CD14-positive monocyte (primary cell): ENCODE data around the gene TMTC1. TPM values are rescaled to one million over a fixed set of nuclear protein-coding genes. Genes with fewer than 3 reads are reported as not detected.

Source experiments
- DNase-seq, 3 donors: peaks; one replicate each; pipeline ENCODE4 v3.0.0-alpha.2; 2011 to 2022
- H2AFZ ChIP-seq: 2 replicates; pipeline ENCODE4 v1.6.0; 2012; ENCODE audit warnings: mild to moderate bottlenecking, low read depth, low read length, inconsistent platforms; ENCODE audit not compliant: insufficient read depth, poor library complexity, severe bottlenecking
- H3K27ac ChIP-seq, 2 donors: 1 replicate in 1 of 2; 2 replicates in 1 of 2; pipeline ENCODE4 v1.5.1; 2012 to 2013; ENCODE audit warnings: low read length in 2 of 2, control low read depth in 1 of 2, inconsistent platforms in 1 of 2, low read depth in 1 of 2, mild to moderate bottlenecking in 1 of 2
- H3K27me3 ChIP-seq, 2 donors: one replicate each; pipeline versions ENCODE4 v1.6.0 to v1.6.1; 2011 to 2013; ENCODE audit warnings: low read length in 2 of 2; ENCODE audit not compliant: control insufficient read depth in 2 of 2, insufficient read depth in 2 of 2
- H3K36me3 ChIP-seq, 2 donors: replicated peaks in 1 of 2; 1 replicate in 1 of 2; 2 replicates in 1 of 2; pipeline versions ENCODE4 v1.5.1 to v1.6.1; 2012 to 2013; ENCODE audit warnings: low read length in 2 of 2, control low read depth in 1 of 2, inconsistent platforms in 1 of 2, mild to moderate bottlenecking in 1 of 2; ENCODE audit not compliant: insufficient read depth in 2 of 2, control insufficient read depth in 1 of 2
- H3K4me1 ChIP-seq, 2 donors: 1 replicate in 1 of 2; 2 replicates in 1 of 2; pipeline versions ENCODE4 v1.5.1 to v1.6.1; 2012 to 2013; ENCODE audit warnings: low read length in 2 of 2, control low read depth in 1 of 2, inconsistent platforms in 1 of 2, mild to moderate bottlenecking in 1 of 2, moderate library complexity in 1 of 2; ENCODE audit not compliant: insufficient read depth in 2 of 2, control insufficient read depth in 1 of 2
- H3K4me2 ChIP-seq: replicated peaks from 2 replicates; pipeline ENCODE3; 2012; ENCODE audit warnings: low read length, moderate library complexity, mild to moderate bottlenecking; ENCODE audit not compliant: poor library complexity, severe bottlenecking; ENCODE audit errors: extremely low read depth
- H3K4me3 ChIP-seq, 3 experiments: fragments of 200-600 bp in 1 of 3; sonication (generic) in 1 of 3; replicated peaks in 1 of 3; 1 replicate in 2 of 3; 2 replicates in 1 of 3; pipeline ENCODE4 v1.5.1; 2011 to 2013; ENCODE audit warnings: low read length in 3 of 3, mild to moderate bottlenecking in 3 of 3, control low read depth in 2 of 3, low read depth in 2 of 3, inconsistent platforms in 1 of 3, moderate library complexity in 1 of 3
- H3K79me2 ChIP-seq: 2 replicates; pipeline ENCODE4 v1.6.0; 2012; ENCODE audit warnings: mild to moderate bottlenecking, control low read depth, inconsistent platforms, low read length, moderate library complexity; ENCODE audit not compliant: insufficient read depth
- H3K9ac ChIP-seq: 2 replicates; pipeline ENCODE4 v1.6.0; 2017; ENCODE audit warnings: low read length, mild to moderate bottlenecking; ENCODE audit not compliant: insufficient read depth, poor library complexity, severe bottlenecking
- H3K9me3 ChIP-seq, 2 donors: replicated peaks in 1 of 2; 1 replicate in 1 of 2; 2 replicates in 1 of 2; pipeline versions ENCODE4 v1.5.1 to v1.6.1; 2012 to 2013; ENCODE audit warnings: low read length in 2 of 2, control low read depth in 1 of 2; ENCODE audit not compliant: control insufficient read depth in 1 of 2, insufficient read depth in 1 of 2
- H4K20me1 ChIP-seq: 2 replicates; pipeline ENCODE4 v1.6.0; 2012; ENCODE audit warnings: mild to moderate bottlenecking, low read length, control low read depth, moderate library complexity; ENCODE audit not compliant: insufficient read depth
- H3K27ac Mint-ChIP-seq, 7 donors: one replicate each; pipeline ENCODE4 v1.8.0; 2020; ENCODE audit warnings: mild to moderate bottlenecking in 7 of 7, mixed read lengths in 7 of 7, moderate library complexity in 6 of 7, inconsistent platforms in 2 of 7
- H3K27me3 Mint-ChIP-seq, 3 donors: one replicate each; pipeline ENCODE4 v1.8.0; 2021 to 2022; ENCODE audit warnings: low read depth in 3 of 3, mild to moderate bottlenecking in 3 of 3, mixed read lengths in 3 of 3, moderate library complexity in 3 of 3, inconsistent platforms in 1 of 3
- H3K36me3 Mint-ChIP-seq, 2 donors: one replicate each; pipeline ENCODE4 v1.8.0; 2020; ENCODE audit warnings: mixed read lengths in 2 of 2, inconsistent platforms in 1 of 2, mild to moderate bottlenecking in 1 of 2
- H3K4me1 Mint-ChIP-seq: one replicate; pipeline ENCODE4 v1.8.0; 2020; ENCODE audit warnings: mild to moderate bottlenecking, mixed read lengths
- H3K4me3 Mint-ChIP-seq, 2 donors: one replicate each; pipeline ENCODE4 v1.8.0; 2020; ENCODE audit warnings: mild to moderate bottlenecking in 2 of 2, mixed read lengths in 2 of 2, moderate library complexity in 1 of 2
- H3K9me3 Mint-ChIP-seq, 7 donors: one replicate each; pipeline ENCODE4 v1.8.0; 2020 to 2022; ENCODE audit warnings: mixed read lengths in 7 of 7, mild to moderate bottlenecking in 6 of 7, moderate library complexity in 6 of 7, inconsistent platforms in 2 of 7
- WGBS: methylation state at CpG from one replicate; pipeline ENCODE4 v1.1.5; 2013; ENCODE audit warnings: missing lambda C conversion rate; ENCODE audit not compliant: insufficient coverage; 5-methylcytosine and 5-hydroxymethylcytosine counted together
- intact Hi-C, 2 donors: fragments of 100-400 bp; cut with micrococcal nuclease; formaldehyde crosslinking; loops; one replicate each; pipeline versions ENCODE4 v1.15.0 to v1.15.1; 2023
- polyA plus RNA-seq, 3 donors: library from polyadenylated mRNA; depleted of rRNA in 1 of 3; unstranded in 2 of 3; stranded (reverse) in 1 of 3; fragments of 300-500 nt in 2 of 3; fragments of >200 nt in 1 of 3; fragmentation: Illumina TruSeq in 2 of 3; gene quantifications; 1 replicate in 2 of 3; 2 replicates in 1 of 3; pipeline ENCODE4 v1.2.3, GENCODE V29; 2012 to 2021
- TF ChIP-seq, protein P1 (sequence below): fragments of 200-600 bp; IDR thresholded peaks from one replicate; pipeline ENCODE4 v1.8.0; 2022; ENCODE audit warnings: antibody characterized with exemption, mild to moderate bottlenecking

TMTC1 gene
- polyA plus RNA-seq, 3 donors: 0.57 to 5.6 (median 2.1) TPM

DNA sequence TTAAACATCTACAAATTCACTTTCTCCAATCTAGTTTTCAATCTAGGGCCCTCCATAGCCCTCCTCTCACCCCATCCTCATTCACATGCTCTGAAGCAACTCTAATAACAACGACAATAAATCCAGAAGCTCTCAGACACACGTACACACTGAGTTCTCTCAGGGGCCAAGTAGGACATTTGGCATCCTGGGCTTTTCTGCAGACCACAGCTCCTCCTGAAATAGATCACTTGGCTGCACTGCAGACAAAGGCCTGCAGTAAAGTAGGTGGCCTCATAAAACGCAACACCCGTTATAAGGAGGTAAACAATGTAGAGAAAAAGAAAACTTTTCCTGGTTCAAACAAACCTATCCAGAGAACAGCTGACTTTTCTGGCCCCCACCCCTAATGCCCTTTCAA lies 111.2 kb downstream of the TMTC1 start:
- Histone ChIP-seq H3K9ac (no peak overlapping the region), H4K20me1 (no peaks in the 10 kb centered on the region), H3K36me3 (no peaks in the 10 kb centered on the region), H3K79me2 (no peaks in the 10 kb centered on the region), H3K27ac (no peak overlapping the region), H2AFZ (no peak overlapping the region), H3K27me3 (no peaks in the 10 kb centered on the region), H3K4me1 (no peaks in the 10 kb centered on the region), H3K4me3 (no peak overlapping the region), H3K4me2 (no peak overlapping the region), H3K9me3 (no peaks in the 10 kb centered on the region)
- Mint-ChIP-seq H3K4me1 (no peaks in the 10 kb centered on the region), H3K4me3 (no peak overlapping the region), H3K27ac (peak overlapping the region in 1 of 7 donors; percentile 42), H3K27me3 (peaks cover 0 to 2% (median 0%) of the 10 kb centered on the region in 3 donors), H3K9me3 (peaks cover 0 to 3% (median 0%) of the 10 kb centered on the region in 7 donors), H3K36me3 (peaks cover 0 to 6% of the 10 kb centered on the region in 2 donors)
- DNase-seq: no peak
- WGBS: 80% methylated on average over 2 of the region's 4 CpGs
- TF ChIP-seq, protein P1, sequence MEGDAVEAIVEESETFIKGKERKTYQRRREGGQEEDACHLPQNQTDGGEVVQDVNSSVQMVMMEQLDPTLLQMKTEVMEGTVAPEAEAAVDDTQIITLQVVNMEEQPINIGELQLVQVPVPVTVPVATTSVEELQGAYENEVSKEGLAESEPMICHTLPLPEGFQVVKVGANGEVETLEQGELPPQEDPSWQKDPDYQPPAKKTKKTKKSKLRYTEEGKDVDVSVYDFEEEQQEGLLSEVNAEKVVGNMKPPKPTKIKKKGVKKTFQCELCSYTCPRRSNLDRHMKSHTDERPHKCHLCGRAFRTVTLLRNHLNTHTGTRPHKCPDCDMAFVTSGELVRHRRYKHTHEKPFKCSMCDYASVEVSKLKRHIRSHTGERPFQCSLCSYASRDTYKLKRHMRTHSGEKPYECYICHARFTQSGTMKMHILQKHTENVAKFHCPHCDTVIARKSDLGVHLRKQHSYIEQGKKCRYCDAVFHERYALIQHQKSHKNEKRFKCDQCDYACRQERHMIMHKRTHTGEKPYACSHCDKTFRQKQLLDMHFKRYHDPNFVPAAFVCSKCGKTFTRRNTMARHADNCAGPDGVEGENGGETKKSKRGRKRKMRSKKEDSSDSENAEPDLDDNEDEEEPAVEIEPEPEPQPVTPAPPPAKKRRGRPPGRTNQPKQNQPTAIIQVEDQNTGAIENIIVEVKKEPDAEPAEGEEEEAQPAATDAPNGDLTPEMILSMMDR: no peak
- intact Hi-C loops: no loop called here

DNA sequence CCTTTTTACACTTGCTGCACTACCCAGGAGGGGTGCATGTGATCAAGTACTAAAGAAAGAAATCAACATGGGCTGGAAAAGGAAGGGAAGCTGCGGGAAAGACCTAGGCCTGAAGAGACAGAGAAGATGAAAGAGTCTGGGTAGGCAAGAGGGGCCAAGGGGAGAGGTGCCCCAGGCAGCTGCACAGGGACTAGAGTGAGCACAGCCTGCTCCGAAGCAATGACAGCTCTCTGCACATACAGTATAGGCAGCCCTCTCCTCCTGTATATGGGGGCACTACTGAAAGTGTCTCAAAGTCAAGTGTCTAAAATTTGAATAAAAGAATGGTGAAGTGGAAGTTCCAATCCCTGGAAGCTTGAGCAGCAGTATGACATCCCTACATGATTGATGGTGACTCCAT lies 112.0 kb downstream of the TMTC1 start:
- Mint-ChIP-seq H3K27ac (no peak overlapping the region), H3K9me3 (peaks cover 0 to 3% (median 0%) of the 10 kb centered on the region in 7 donors), H3K27me3 (no peaks in the 10 kb centered on the region), H3K36me3 (peaks cover 0 to 7% of the 10 kb centered on the region in 2 donors), H3K4me3 (no peak overlapping the region), H3K4me1 (no peaks in the 10 kb centered on the region)
- H3K27me3 ChIP-seq: no peaks in the 10 kb centered on the region
- no peak overlapping the region for H3K9ac ChIP-seq
- no peaks in the 10 kb centered on the region for H3K79me2 ChIP-seq
- DNase-seq: no peak
- H3K4me2 ChIP-seq: no peak overlapping the region
- no peaks in the 10 kb centered on the region for H3K4me1 ChIP-seq
- H3K4me3 ChIP-seq: no peak overlapping the region
- 100% methylated on average over 1 of the region's 2 CpGs for WGBS
- H3K9me3 ChIP-seq: no peaks in the 10 kb centered on the region
- no peak overlapping the region for H3K27ac ChIP-seq
- intact Hi-C loops: no loop called here
- H2AFZ ChIP-seq: no peak overlapping the region
- H4K20me1 ChIP-seq: no peaks in the 10 kb centered on the region
- TF ChIP-seq, protein P1: no peak
- H3K36me3 ChIP-seq: no peaks in the 10 kb centered on the region
